ENCODE measurements around the gene MRPS15. TPM values are rescaled to one million over a fixed set of nuclear protein-coding genes. Genes with fewer than 3 reads are reported as not detected.
"Not testable (repeated sequence)": the region's sequence is repeated elsewhere in the genome, so short reads cannot be mapped to it uniquely, and the experiment has no call there.

MRPS15 gene
- total and polyA plus RNA-seq, 5 donors, result 86.7 to 206 (median 90.9) TPM

- H3K9me3 ChIP-seq (ENCODE audit: control insufficient read depth, low read length); H3K27me3 ChIP-seq (ENCODE audit: control insufficient read depth, insufficient read depth); H3K27ac ChIP-seq (ENCODE audit: low read length); H3K4me3 ChIP-seq (ENCODE audit: low read length); H3K4me1 ChIP-seq (ENCODE audit: control insufficient read depth, insufficient read depth, low read length); DNase-seq; intact Hi-C loops (cut with DNase I); ATAC-seq: not testable (repeated sequence)
- 89% methylated on average over 4 of the region's 4 CpGs for WGBS
Observed at GRCh38 chr1:36501911-36502310, 37.7 kb upstream of the MRPS15 start.

- ATAC-seq (no peak), DNase-seq (no peak)
- no peak overlapping the region for H3K27ac ChIP-seq (ENCODE audit: low read length)
- H3K9me3 ChIP-seq (ENCODE audit: control insufficient read depth, low read length), result no peaks in the 10 kb centered on the region
- no peaks in the 10 kb centered on the region for H3K4me1 ChIP-seq (ENCODE audit: control insufficient read depth, insufficient read depth, low read length)
- intact Hi-C loops (cut with DNase I), result no loop called here
- no peaks in the 10 kb centered on the region for H3K27me3 ChIP-seq (ENCODE audit: control insufficient read depth, insufficient read depth)
- 73% methylated on average over 2 of the region's 2 CpGs for WGBS
- no peak overlapping the region for H3K4me3 ChIP-seq (ENCODE audit: low read length)
Observed at GRCh38 chr1:36497207-36497606, 33.0 kb upstream of the MRPS15 start.

- no peak overlapping the region for H3K4me3 ChIP-seq (ENCODE audit: low read length)
- no peaks in the 10 kb centered on the region for H3K4me1 ChIP-seq (ENCODE audit: control insufficient read depth, insufficient read depth, low read length)
- WGBS, result 79% methylated on average over 5 of the region's 5 CpGs
- no peaks in the 10 kb centered on the region for H3K9me3 ChIP-seq (ENCODE audit: control insufficient read depth, low read length)
- no peaks in the 10 kb centered on the region for H3K27me3 ChIP-seq (ENCODE audit: control insufficient read depth, insufficient read depth)
- intact Hi-C loops (cut with DNase I), result no loop called here
- no peak overlapping the region for H3K27ac ChIP-seq (ENCODE audit: low read length)
- DNase-seq, result no peak
- ATAC-seq, result no peak
Observed at GRCh38 chr1:36494971-36495370, 30.8 kb upstream of the MRPS15 start.

- no peak overlapping the region for H3K4me3 ChIP-seq (ENCODE audit: low read length)
- no peak for ATAC-seq
- H3K9me3 ChIP-seq (ENCODE audit: control insufficient read depth, low read length), result no peaks in the 10 kb centered on the region
- no peaks in the 10 kb centered on the region for H3K4me1 ChIP-seq (ENCODE audit: control insufficient read depth, insufficient read depth, low read length)
- intact Hi-C loops (cut with DNase I), result no loop called here
- H3K27me3 ChIP-seq (ENCODE audit: control insufficient read depth, insufficient read depth), result no peaks in the 10 kb centered on the region
- DNase-seq, result no peak
- 90% methylated on average over 9 of the region's 9 CpGs for WGBS
- no peak overlapping the region for H3K27ac ChIP-seq (ENCODE audit: low read length)
Observed at GRCh38 chr1:36493524-36493923, 29.3 kb upstream of the MRPS15 start.

DNA sequence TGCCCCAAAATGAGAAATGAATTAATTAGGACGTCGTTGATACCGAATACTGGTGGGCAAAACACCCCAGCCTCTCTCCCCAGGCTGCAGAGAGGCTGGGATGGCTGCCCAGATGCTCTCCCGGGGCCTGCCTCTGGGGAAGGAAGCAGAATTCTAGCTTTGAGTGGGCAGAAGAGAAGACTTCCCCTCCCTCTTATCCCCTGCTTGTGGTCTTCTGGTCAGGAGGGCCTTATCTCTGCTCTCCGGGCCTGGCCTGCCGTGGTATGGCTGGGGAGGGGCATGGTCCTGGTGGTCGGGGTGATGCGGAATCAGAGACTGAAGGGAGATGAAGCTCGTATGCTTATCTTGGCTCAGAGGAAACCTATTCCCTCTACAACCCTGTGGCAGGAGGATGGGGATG lies 28.3 kb upstream of the MRPS15 start:
- no peak overlapping the region for H3K27ac ChIP-seq (ENCODE audit: low read length)

GRCh38 chr1:36489258-36490051 lies 25.3 kb upstream of the MRPS15 start:
- ATAC-seq; H3K27ac ChIP-seq (ENCODE audit: low read length); DNase-seq; H3K27me3 ChIP-seq (ENCODE audit: control insufficient read depth, insufficient read depth); H3K9me3 ChIP-seq (ENCODE audit: control insufficient read depth, low read length); H3K4me1 ChIP-seq (ENCODE audit: control insufficient read depth, insufficient read depth, low read length); intact Hi-C loops (cut with DNase I); H3K4me3 ChIP-seq (ENCODE audit: low read length): not testable (repeated sequence)
- WGBS, result 52% methylated on average over 10 of the region's 10 CpGs

More for the DNA sequence above, 28.3 kb upstream of the MRPS15 start:
- Histone ChIP-seq H3K9me3 (ENCODE audit: control insufficient read depth, low read length) (no peaks in the 10 kb centered on the region), H3K4me1 (ENCODE audit: control insufficient read depth, insufficient read depth, low read length) (no peaks in the 10 kb centered on the region), H3K27me3 (ENCODE audit: control insufficient read depth, insufficient read depth) (no peaks in the 10 kb centered on the region), H3K4me3 (ENCODE audit: low read length) (no peak overlapping the region)
- intact Hi-C loops (cut with DNase I), result no loop called here
- no peak for ATAC-seq
- WGBS, result 13% methylated on average over 9 of the region's 9 CpGs
- DNase-seq, result no peak

DNA sequence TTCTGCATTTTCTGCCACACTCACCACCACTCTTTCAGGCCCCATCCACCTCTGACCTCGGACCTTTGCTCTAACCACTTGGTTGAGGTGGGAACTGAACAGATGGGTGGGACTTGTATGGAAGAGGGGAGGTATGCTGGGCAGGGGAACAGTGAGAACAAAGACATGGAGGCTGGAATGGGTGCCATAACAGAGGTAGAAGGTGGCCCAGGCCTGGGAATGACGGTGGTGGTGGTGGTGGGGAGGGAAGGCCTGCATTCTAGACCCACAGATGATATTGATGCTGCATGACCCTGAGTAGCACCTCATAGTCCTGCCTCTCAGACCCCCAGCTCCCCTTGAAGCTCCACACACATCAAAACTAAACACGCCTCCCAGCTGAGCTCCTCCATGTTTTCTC lies 23.7 kb upstream of the MRPS15 start:
- intact Hi-C loops (cut with DNase I), result no loop called here
- H3K27me3 ChIP-seq (ENCODE audit: control insufficient read depth, insufficient read depth), result no peaks in the 10 kb centered on the region
- ATAC-seq (no peak), DNase-seq (no peak)
- H3K4me1 ChIP-seq (ENCODE audit: control insufficient read depth, insufficient read depth, low read length), result no peaks in the 10 kb centered on the region
- no peak overlapping the region for H3K27ac ChIP-seq (ENCODE audit: low read length)
- no peaks in the 10 kb centered on the region for H3K9me3 ChIP-seq (ENCODE audit: control insufficient read depth, low read length)
- H3K4me3 ChIP-seq (ENCODE audit: low read length), result no peak overlapping the region
- 80% methylated on average over 3 of the region's 3 CpGs for WGBS

DNA sequence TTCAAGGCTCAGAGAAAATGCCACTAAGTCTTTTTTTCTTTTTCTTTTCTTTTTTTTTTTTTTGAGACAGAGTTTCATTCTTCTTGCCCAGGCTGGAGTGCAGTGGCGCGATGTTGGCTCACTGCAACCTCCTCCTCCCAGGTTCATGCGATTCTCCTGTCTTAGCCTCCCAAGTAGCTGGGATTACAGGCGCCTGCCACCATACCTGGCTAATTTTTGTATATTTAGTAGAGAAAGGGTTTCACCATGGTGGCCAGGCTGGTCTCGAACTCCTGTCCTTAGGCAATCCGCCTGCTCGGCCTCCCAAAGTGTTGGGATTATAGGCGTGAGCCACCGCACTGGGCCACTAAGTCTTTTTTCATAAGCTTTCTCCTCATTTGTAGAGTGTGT lies 23.1 kb upstream of the MRPS15 start:
- DNase-seq; H3K4me3 ChIP-seq (ENCODE audit: low read length); H3K9me3 ChIP-seq (ENCODE audit: control insufficient read depth, low read length); H3K27ac ChIP-seq (ENCODE audit: low read length); intact Hi-C loops (cut with DNase I); H3K4me1 ChIP-seq (ENCODE audit: control insufficient read depth, insufficient read depth, low read length); ATAC-seq; H3K27me3 ChIP-seq (ENCODE audit: control insufficient read depth, insufficient read depth): not testable (repeated sequence)
- 92% methylated on average over 9 of the region's 9 CpGs for WGBS

GRCh38 chr1:36486439-36487335 lies 22.5 kb upstream of the MRPS15 start:
- H3K27ac ChIP-seq (ENCODE audit: low read length), result no peak overlapping the region
- WGBS, result 64% methylated on average over 17 of the region's 17 CpGs

DNA sequence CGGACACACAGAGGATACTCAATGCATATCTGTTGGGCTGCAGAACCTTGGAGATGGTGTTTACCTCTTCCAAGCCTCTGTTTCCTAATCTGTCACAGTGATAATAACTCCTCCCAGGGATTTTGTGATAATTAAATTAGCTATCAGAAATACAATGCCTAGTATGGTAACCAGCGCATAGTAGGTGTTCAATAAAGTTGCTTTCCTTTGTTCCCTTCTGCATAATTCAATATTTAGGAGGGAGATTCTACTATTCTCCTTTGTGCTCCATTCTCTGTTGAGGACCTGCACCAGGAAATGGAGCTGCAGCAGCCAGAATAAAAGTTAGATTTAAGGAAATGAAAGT lies 21.9 kb upstream of the MRPS15 start:
- 91% methylated on average over 2 of the region's 2 CpGs for WGBS
- intact Hi-C loops (cut with DNase I), result no loop called here
- H3K4me1 ChIP-seq (ENCODE audit: control insufficient read depth, insufficient read depth, low read length), result no peaks in the 10 kb centered on the region
- no peaks in the 10 kb centered on the region for H3K27me3 ChIP-seq (ENCODE audit: control insufficient read depth, insufficient read depth)
- ATAC-seq, result no peak
- no peaks in the 10 kb centered on the region for H3K9me3 ChIP-seq (ENCODE audit: control insufficient read depth, low read length)
- H3K27ac ChIP-seq (ENCODE audit: low read length), result no peak overlapping the region
- no peak for DNase-seq
- H3K4me3 ChIP-seq (ENCODE audit: low read length), result no peak overlapping the region

More at GRCh38 chr1:36486439-36487335, 22.5 kb upstream of the MRPS15 start:
- no peaks in the 10 kb centered on the region for H3K9me3 ChIP-seq (ENCODE audit: control insufficient read depth, low read length)
- peak; percentile 63 to 64 for ATAC-seq
- H3K4me1 ChIP-seq (ENCODE audit: control insufficient read depth, insufficient read depth, low read length), result no peaks in the 10 kb centered on the region
- no peak overlapping the region for H3K4me3 ChIP-seq (ENCODE audit: low read length)
- intact Hi-C loops (cut with DNase I), result no loop called here
- DNase-seq, result peak; percentile 44 to 70 (median 66)
- H3K27me3 ChIP-seq (ENCODE audit: control insufficient read depth, insufficient read depth), result no peaks in the 10 kb centered on the region

DNA sequence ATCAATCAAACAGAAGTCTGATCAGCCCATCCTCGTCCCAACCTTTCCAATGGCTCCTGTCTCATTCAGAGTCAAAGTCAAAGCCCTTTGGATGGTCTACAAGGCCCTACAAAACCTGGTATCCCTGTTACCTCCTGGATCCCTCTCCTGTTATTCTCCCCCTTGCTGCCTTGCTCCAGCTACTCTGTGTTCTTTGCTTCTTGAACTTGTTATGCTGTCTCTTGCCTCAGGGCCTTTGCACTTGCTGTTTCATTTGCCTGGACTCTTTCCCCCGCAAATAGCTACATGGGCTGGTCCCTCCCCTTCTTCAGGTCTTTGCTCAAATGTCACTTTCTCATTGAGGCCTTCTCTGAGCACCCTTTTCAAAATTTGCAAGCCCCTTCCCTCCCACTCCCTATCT lies 19.9 kb upstream of the MRPS15 start:
- no peaks in the 10 kb centered on the region for H3K4me1 ChIP-seq (ENCODE audit: control insufficient read depth, insufficient read depth, low read length)
- intact Hi-C loops (cut with DNase I), result no loop called here

More for the DNA sequence above, 19.9 kb upstream of the MRPS15 start:
- DNase-seq (no peak), ATAC-seq (no peak)
- no peak overlapping the region for H3K27ac ChIP-seq (ENCODE audit: low read length)
- no peak overlapping the region for H3K4me3 ChIP-seq (ENCODE audit: low read length)
- no peaks in the 10 kb centered on the region for H3K27me3 ChIP-seq (ENCODE audit: control insufficient read depth, insufficient read depth)
- H3K9me3 ChIP-seq (ENCODE audit: control insufficient read depth, low read length), result no peaks in the 10 kb centered on the region
- 92% methylated on average over 2 of the region's 2 CpGs for WGBS

All from right cardiac atrium (tissue), 5 donors.